A673 (cell line): ENCODE measurements around the gene FNDC11. TPM values are rescaled to one million over a fixed set of nuclear protein-coding genes. Genes with fewer than 3 reads are reported as not detected.

Experiments
- BruUV-seq: library from RNA; stranded (reverse); fragments of 400-500 nt; replicated peaks from 2 replicates; lab custom pipeline; 2021; lab: Mats Ljungman, UMichigan
- CTCF ChIA-PET: fragments of 300-600 bp; sonication (Branson Sonifier 250); formaldehyde crosslinking; loops from one replicate; lab custom pipeline; 2022; ENCODE audit warnings: antibody characterized with exemption; lab: Charles Lee
- POLR2A ChIA-PET: fragments of 300-600 bp; sonication (Branson Sonifier 250); formaldehyde crosslinking; loops from one replicate; lab custom pipeline; 2022; ENCODE audit warnings: antibody characterized with exemption; ENCODE audit not compliant: low non-redundant PET; lab: Charles Lee
- DNase-seq: peaks from one replicate; pipeline ENCODE4 v3.0.0-alpha.2; 2015; ENCODE audit warnings: low spot score
- H3K27ac ChIP-seq: fragments of 200-600 bp; sonication (generic); 2 replicates; pipeline ENCODE4 v1.5.1; 2016; ENCODE audit warnings: mixed run types, low read depth, mild to moderate bottlenecking, mixed read lengths, antibody characterized with exemption, low read length; ENCODE audit not compliant: poor library complexity, severe bottlenecking
- H3K27me3 ChIP-seq: fragments of 200-600 bp; sonication (generic); replicated peaks from 2 replicates; pipeline ENCODE4 v1.6.1; 2017; ENCODE audit warnings: mixed run types, low read depth, mild to moderate bottlenecking, mixed read lengths, antibody characterized with exemption, low read length; ENCODE audit not compliant: insufficient read depth, poor library complexity
- H3K36me3 ChIP-seq: fragments of 200-600 bp; sonication (generic); 2 replicates; pipeline ENCODE4 v1.6.1; 2016; ENCODE audit warnings: mixed run types, mild to moderate bottlenecking, mixed read lengths, antibody characterized with exemption, low read length; ENCODE audit not compliant: insufficient read depth, poor library complexity, severe bottlenecking
- H3K4me1 ChIP-seq: fragments of 200-600 bp; sonication (generic); 2 replicates; pipeline ENCODE4 v1.6.1; 2017; ENCODE audit warnings: mixed run types, mild to moderate bottlenecking, mixed read lengths, antibody characterized with exemption, low read length; ENCODE audit not compliant: insufficient read depth, poor library complexity, severe bottlenecking
- H3K4me3 ChIP-seq: fragments of 200-600 bp; sonication (generic); 2 replicates; pipeline ENCODE4 v1.5.1; 2016; ENCODE audit warnings: low read depth, mixed run types, mild to moderate bottlenecking, mixed read lengths, low read length; ENCODE audit not compliant: poor library complexity, severe bottlenecking
- H3K9me3 ChIP-seq: fragments of 200-600 bp; sonication (generic); 2 replicates; pipeline ENCODE4 v1.6.1; 2016; ENCODE audit warnings: mixed run types, low read depth, mild to moderate bottlenecking, mixed read lengths, antibody characterized with exemption, low read length; ENCODE audit not compliant: poor library complexity, severe bottlenecking
- CTCF ChIP-seq: fragments of 300-800, 200-600 bp; sonication (generic); conservative IDR thresholded peaks from 2 replicates; pipeline ENCODE4 v1.5.1; 2017; ENCODE audit warnings: low read depth, mild to moderate bottlenecking, antibody characterized with exemption, low read length, moderate library complexity, mixed read lengths
- EZH2 ChIP-seq: fragments of 200-600 bp; sonication (generic); IDR thresholded peaks from 2 replicates; pipeline ENCODE4 v1.6.1; 2017; ENCODE audit warnings: borderline replicate concordance, low read depth, mild to moderate bottlenecking, mixed read lengths, antibody characterized with exemption, low read length; ENCODE audit not compliant: poor library complexity, severe bottlenecking
- intact Hi-C: fragments of 100-400 bp; cut with micrococcal nuclease; formaldehyde crosslinking; loops from one replicate; pipeline ENCODE4 v1.10.0; 2022; ENCODE audit not compliant: unreplicated experiment
- total RNA-seq: library from RNA; stranded (reverse); gene quantifications from 2 replicates; pipeline ENCODE4 v1.2.3, GENCODE V29; 2021

FNDC11 gene
- total RNA-seq, 1 experiment from 2014 or later = 0.21 TPM

GRCh38 chr20:63519668-63520503 is 34.1 kb upstream of the FNDC11 start:
- ChIA-PET CTCF (interaction anchor here (0.6 kb wide), 2 partner anchors 11 to 464 kb away, joined by 4 to 6 read pairs; no protein-coding TSS in a partner anchor), POLR2A (interaction anchor here (0.6 to 1.0 kb wide), 2 partner anchors 9 to 134 kb away, joined by 4 to 5 read pairs; partner anchors contain the start of gene STMN3)
- Histone ChIP-seq H3K4me3 (peak overlapping the region; percentile 67), H3K4me1 (peaks cover 6% of the 10 kb centered on the region), H3K9me3 (peaks cover 8% of the 10 kb centered on the region), H3K27ac (peak overlapping the region; percentile 77), H3K36me3 (peaks cover 23% of the 10 kb centered on the region), H3K27me3 (no peaks in the 10 kb centered on the region)
- BruUV-seq = no TSS peak
- peak; percentile 68 for DNase-seq
- intact Hi-C loops = no loop called here
- TF ChIP-seq CTCF (peak; percentile 30; the same call in 1 of the 2 replicates), EZH2 (no peak)

DNA sequence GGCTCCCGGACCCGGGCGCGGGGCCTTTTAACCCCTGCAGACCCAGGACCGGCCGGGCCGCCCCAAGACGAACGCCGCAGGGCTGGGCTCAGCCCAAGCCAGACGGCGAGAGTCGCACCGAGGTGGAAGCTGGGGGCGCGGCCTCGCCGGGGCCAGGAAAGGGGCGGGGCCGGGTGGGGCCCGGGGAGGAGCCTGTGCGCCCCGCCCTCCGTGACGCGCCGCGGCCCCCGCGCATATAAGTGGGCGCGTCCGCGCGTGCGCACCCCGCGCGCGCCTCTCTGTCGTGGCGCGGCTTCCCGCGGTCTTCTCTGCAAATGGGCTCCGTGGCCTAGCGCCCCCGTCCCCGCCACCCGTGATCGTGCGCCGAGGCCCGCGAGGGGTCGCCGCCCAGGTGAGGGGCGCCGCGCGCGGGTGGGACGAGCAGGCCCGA is 33.4 kb upstream of the FNDC11 start, which contains the start of gene PPDPF:
TSS of gene PPDPF (plus strand) at position 262 of the 430 bp plus-strand sequence. CDS start 544 bp downstream, outside the sequence.
- no TSS peak for BruUV-seq
- no peak for TF ChIP-seq EZH2
- TF ChIP-seq CTCF = no peak
- peaks cover 6% of the 10 kb centered on the region for H3K4me1 ChIP-seq
- peak; percentile 84 for DNase-seq
- peaks cover 23% of the 10 kb centered on the region for H3K36me3 ChIP-seq
- ChIA-PET POLR2A (interaction anchor here (0.6 to 1.0 kb wide), 3 partner anchors 8 to 906 kb away, joined by 3 to 5 read pairs (median 4); partner anchors contain the start of gene STMN3), CTCF (interaction anchor here (0.6 kb wide), 2 partner anchors 12 to 464 kb away, joined by 4 to 6 read pairs; no protein-coding TSS in a partner anchor)
- H3K4me3 ChIP-seq = peak within 1 kb of the TSS; percentile 67
- H3K27me3 ChIP-seq = no peaks in the 10 kb centered on the region
- peaks cover 8% of the 10 kb centered on the region for H3K9me3 ChIP-seq
- peak within 1 kb of the TSS; percentile 77 for H3K27ac ChIP-seq
- intact Hi-C loops = no loop called here

GRCh38 chr20:63520934-63521601 is 32.9 kb upstream of the FNDC11 start:
- POLR2A ChIA-PET = interaction anchor here (0.6 to 1.0 kb wide), 2 partner anchors 8 to 907 kb away, joined by 3 to 4 read pairs; no protein-coding TSS in a partner anchor
- H3K27me3 ChIP-seq = no peaks in the 10 kb centered on the region
- H3K4me1 ChIP-seq = peaks cover 6% of the 10 kb centered on the region
- TF ChIP-seq EZH2 = no peak
- TF ChIP-seq CTCF = no peak
- intact Hi-C loops = no loop called here
- peak; percentile 77 for DNase-seq
- TSS peak; percentile 78 for BruUV-seq
- peak overlapping the region; percentile 77 for H3K27ac ChIP-seq
- peaks cover 8% of the 10 kb centered on the region for H3K9me3 ChIP-seq
- H3K36me3 ChIP-seq = peaks cover 23% of the 10 kb centered on the region
- CTCF ChIA-PET = interaction anchor here (0.6 kb wide), 1 partner anchor 101 kb away, joined by 4 read pairs; no protein-coding TSS in a partner anchor
- H3K4me3 ChIP-seq = peak overlapping the region; percentile 67
